Right renal pelvis (tissue), 4 donors: ENCODE results near the gene SLC35F3. TPM values are rescaled to one million over a fixed set of nuclear protein-coding genes. Genes with fewer than 3 reads are reported as not detected.

Source experiments
- DNase-seq, 4 donors: peaks; one replicate each; pipeline ENCODE4 v3.0.0-alpha.2; 2013; ENCODE audit warnings: low read depth in 4 of 4, low spot score in 3 of 4, missing footprints in 1 of 4
- polyA plus RNA-seq, 4 donors: library from polyadenylated mRNA; unstranded; fragments of 120-200 nt; gene quantifications; one replicate each; pipeline ENCODE4 v1.2.1, GENCODE V29; 2013; ENCODE audit not compliant: insufficient read length in 4 of 4

Gene SLC35F3
- polyA plus RNA-seq, 4 donors = 0.55 to 0.93 (median 0.73) TPM

GRCh38 chr1:233962878-233963277 is 58.4 kb downstream of the SLC35F3 start:
- no peak for DNase-seq

- DNase-seq = no peak
Observed at GRCh38 chr1:233965856-233966255, 61.4 kb downstream of the SLC35F3 start.

- DNase-seq = no peak
Observed at GRCh38 chr1:233971753-233972152, 67.3 kb downstream of the SLC35F3 start.

- DNase-seq = no peak
Observed at GRCh38 chr1:233972563-233972950, 68.1 kb downstream of the SLC35F3 start.

GRCh38 chr1:233972951-233973635 is 68.6 kb downstream of the SLC35F3 start:
- no peak for DNase-seq

GRCh38 chr1:233975486-233975885 is 71.0 kb downstream of the SLC35F3 start:
- no peak for DNase-seq

- no peak for DNase-seq
Observed at GRCh38 chr1:233981042-233981675, 76.7 kb downstream of the SLC35F3 start.

GRCh38 chr1:233982827-233983518 is 78.5 kb downstream of the SLC35F3 start:
- DNase-seq = no peak

- no peak for DNase-seq
Observed at GRCh38 chr1:233983811-233984210, 79.3 kb downstream of the SLC35F3 start.

GRCh38 chr1:233988963-233989696 is 84.7 kb downstream of the SLC35F3 start:
- no peak for DNase-seq

- no peak for DNase-seq
Observed at GRCh38 chr1:233990486-233990885, 86.0 kb downstream of the SLC35F3 start.

- no peak for DNase-seq
Observed at GRCh38 chr1:233993651-233994050, 89.2 kb downstream of the SLC35F3 start.

- DNase-seq = no peak
Observed at GRCh38 chr1:233994112-233994511, 89.6 kb downstream of the SLC35F3 start.

- DNase-seq = no peak
Observed at GRCh38 chr1:233998456-233998855, 94.0 kb downstream of the SLC35F3 start.

GRCh38 chr1:233998891-233999290 is 94.4 kb downstream of the SLC35F3 start:
- no peak for DNase-seq

GRCh38 chr1:234000557-234001041 is 96.1 kb downstream of the SLC35F3 start:
- no peak for DNase-seq

- no peak for DNase-seq
Observed at GRCh38 chr1:234001817-234002216, 97.3 kb downstream of the SLC35F3 start.

- no peak for DNase-seq
Observed at GRCh38 chr1:234004591-234004990, 100.1 kb downstream of the SLC35F3 start.

- DNase-seq = no peak
Observed at GRCh38 chr1:234007684-234008083, 103.2 kb downstream of the SLC35F3 start.

GRCh38 chr1:234008591-234008990 is 104.1 kb downstream of the SLC35F3 start:
- no peak for DNase-seq

- no peak for DNase-seq
Observed at GRCh38 chr1:234009668-234010067, 105.2 kb downstream of the SLC35F3 start.
